ENCODE data around the gene CHTF8. TPM values are rescaled to one million over a fixed set of nuclear protein-coding genes. Genes with fewer than 3 reads are reported as not detected.

CHTF8 gene
- total and polyA plus RNA-seq, 10 of the 15 experiments (the other 5 are each of a cell fraction or from before 2014, with no cell fraction given) = 18.5 to 159 (median 102) TPM

DNA sequence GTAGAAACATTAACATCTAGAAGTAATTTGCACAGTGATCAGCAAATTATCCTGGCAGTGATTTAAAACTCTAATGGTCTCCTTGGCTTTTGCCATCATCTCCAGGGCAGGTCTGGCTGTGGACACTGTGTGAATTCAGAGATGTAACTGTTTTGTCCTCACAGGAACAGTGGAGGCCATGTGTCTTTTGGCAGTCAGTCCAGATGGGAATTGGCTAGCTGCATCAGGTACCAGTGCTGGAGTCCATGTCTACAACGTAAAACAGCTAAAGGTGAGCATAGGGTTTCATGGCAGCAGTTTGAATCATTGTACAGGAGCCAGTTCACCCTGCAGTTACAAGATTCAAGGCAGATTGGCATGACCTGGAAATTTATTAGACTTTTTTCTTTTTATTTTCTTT lies 27.8 kb upstream of the CHTF8 start:
- RAD21 ChIA-PET (ENCODE audit: unreplicated experiment) = interaction anchor here (1.2 kb wide), 1 partner anchor 126 kb away, joined by 3 read pairs; no protein-coding TSS in a partner anchor
- 95% methylated on average over 1 of the region's 1 CpG for WGBS (ENCODE audit: insufficient coverage, insufficient replicate concordance, low lambda C conversion rate, missing lambda C conversion rate)
- CTCF ChIA-PET = interaction anchor here (1.6 kb wide), 1 partner anchor 8 kb away, joined by 3 read pairs; no protein-coding TSS in a partner anchor
- Histone ChIP-seq H3K79me2 (ENCODE audit: control insufficient read depth, insufficient read depth, low read length) (no peaks in the 10 kb centered on the region), H3K4me1 (ENCODE audit: control insufficient read depth, insufficient read depth, low read length) (no peaks in the 10 kb centered on the region), H4K20me1 (ENCODE audit: control insufficient read depth, insufficient read depth) (no peaks in the 10 kb centered on the region), H3K27me3 (replicated peaks in 1 of 2; ENCODE audit: control insufficient read depth in 2 of 2, insufficient read depth in 2 of 2, low read length in 1 of 2) (no peaks in the 10 kb centered on the region), H3K4me3 (no peak overlapping the region), H3K9ac (ENCODE audit: control insufficient read depth, insufficient read depth, low read length) (no peak overlapping the region), H3K36me3 (ENCODE audit: control insufficient read depth in 2 of 2, insufficient read depth in 2 of 2, low read length in 1 of 2) (peaks cover 12 to 45% of the 10 kb centered on the region in 2 experiments), H3K4me2 (ENCODE audit: control insufficient read depth, insufficient read depth) (no peak overlapping the region), H3K9me3 (replicated peaks; ENCODE audit: control insufficient read depth, insufficient read depth, low read length) (no peaks in the 10 kb centered on the region), H3K27ac (ENCODE audit: control insufficient read depth, insufficient read depth) (no peak overlapping the region), H2AFZ (ENCODE audit: control insufficient read depth, low read depth, low read length) (no peak overlapping the region)
- intact Hi-C loops (cut with micrococcal nuclease; ENCODE audit: unreplicated experiment) (no loop called here), in situ Hi-C loops (cut with MboI) (no loop called here)
- DNase-seq (ENCODE audit: low read depth, low spot score) (no peak), ATAC-seq (no peak), FAIRE-seq (no peak)
- BruUV-seq (replicated peaks) = no TSS peak
- SMC1A ChIA-PET (ENCODE audit: uncharacterized antibody, unreplicated experiment) = interaction anchor here (0.6 kb wide), 1 partner anchor 596 kb away, joined by 4 read pairs; no protein-coding TSS in a partner anchor
- TF ChIP-seq CHD2 (IDR thresholded peaks at IDR 0.05; ENCODE audit: borderline replicate concordance, low read depth, low read length) (no peak), NFYB (IDR thresholded peaks at IDR 0.05; ENCODE audit: insufficient read depth, low read depth, low read length) (no peak), POLR2AphosphoS2 (IDR thresholded peaks at IDR 0.05; ENCODE audit: low read depth, low read length) (no peak), GABPA (IDR thresholded peaks at IDR 0.05; ENCODE audit: low read depth) (no peak), RFX5 (IDR thresholded peaks at IDR 0.05; ENCODE audit: low read depth, low read length) (no peak), CEBPZ (IDR thresholded peaks at IDR 0.05; ENCODE audit: low read depth, low read length) (no peak), ZNF687 (IDR thresholded peaks at IDR 0.05) (no peak), ZNF217 (IDR thresholded peaks at IDR 0.05) (no peak)
- TF ChIP-seq, protein P1, sequence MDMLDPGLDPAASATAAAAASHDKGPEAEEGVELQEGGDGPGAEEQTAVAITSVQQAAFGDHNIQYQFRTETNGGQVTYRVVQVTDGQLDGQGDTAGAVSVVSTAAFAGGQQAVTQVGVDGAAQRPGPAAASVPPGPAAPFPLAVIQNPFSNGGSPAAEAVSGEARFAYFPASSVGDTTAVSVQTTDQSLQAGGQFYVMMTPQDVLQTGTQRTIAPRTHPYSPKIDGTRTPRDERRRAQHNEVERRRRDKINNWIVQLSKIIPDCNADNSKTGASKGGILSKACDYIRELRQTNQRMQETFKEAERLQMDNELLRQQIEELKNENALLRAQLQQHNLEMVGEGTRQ (IDR thresholded peaks at IDR 0.05; ENCODE audit: borderline replicate concordance, low read depth, low read length) = no peak
- POLR2A ChIA-PET = no interaction called here

All from GM12878 (cell line).